K562 (cell line): ENCODE results near the gene SLC24A3. TPM values are rescaled to one million over a fixed set of nuclear protein-coding genes. Genes with fewer than 3 reads are reported as not detected.

Source experiments
- ATAC-seq: fragments of 200-7000 bp; cut with Tn5 transposase; 3 replicates; pipeline ENCODE4 v1.9.1; 2020; ENCODE audit warnings: moderate library complexity
- BruUV-seq: library from RNA; stranded (reverse); fragments of 400-500 nt; replicated peaks from 2 replicates; lab custom pipeline; 2021; lab: Mats Ljungman, UMichigan
- CTCF ChIA-PET: fragments of 300-600 bp; formaldehyde crosslinking; extraction: SDS; loops from one replicate; lab custom pipeline; 2021; ENCODE audit warnings: low intra/inter-chr PET ratio; lab: Yijun Ruan, JAX
- POLR2A ChIA-PET: fragments of 300-600, 350-650 bp; sonication (Branson Sonifier 250); formaldehyde crosslinking; extraction: SDS; loops from one replicate; lab custom pipeline; 2021; ENCODE audit warnings: antibody characterized with exemption, inconsistent platforms; lab: Yijun Ruan, JAX
- DNase-seq, 4 experiments: peaks; one replicate each; pipeline versions ENCODE4 v3.0.0 to v3.0.0-alpha.2; 2011 to 2018; ENCODE audit warnings: low spot score in 3 of 4, mixed read lengths in 3 of 4; ENCODE audit errors: extremely low read depth in 1 of 4
- FAIRE-seq: peaks from 2 replicates; lab custom pipeline; 2011; peaks lifted over from hg19 to GRCh38; lab: Jason Lieb, UNC
- H2AFZ ChIP-seq: 2 replicates; pipeline ENCODE4 v1.6.0; 2011; ENCODE audit warnings: low read depth, low read length, control low read depth, inconsistent platforms
- H3K27ac ChIP-seq: fragments of 200-600 bp; 3 replicates; pipeline ENCODE4 v1.8.0; 2011; ENCODE audit warnings: low read depth, mild to moderate bottlenecking, control low read depth, inconsistent platforms, low read length, moderate library complexity, mixed read lengths; ENCODE audit errors: extremely low read depth
- H3K27me3 ChIP-seq, 2 experiments: fragments of 300-600 bp in 1 of 2; 2 replicates in 1 of 2; 3 replicates in 1 of 2; pipeline versions ENCODE4 v1.6.0 to v1.8.0; 2011; ENCODE audit warnings: inconsistent platforms in 2 of 2, low read length in 2 of 2, mild to moderate bottlenecking in 1 of 2, mixed read lengths in 1 of 2, moderate library complexity in 1 of 2; ENCODE audit not compliant: control insufficient read depth in 2 of 2, insufficient read depth in 2 of 2
- H3K36me3 ChIP-seq: fragments of 300-600 bp; 3 replicates; pipeline ENCODE4 v1.8.0; 2011; ENCODE audit warnings: mild to moderate bottlenecking, low read length, inconsistent platforms; ENCODE audit not compliant: control insufficient read depth, insufficient read depth
- H3K4me1 ChIP-seq, 2 experiments: fragments of 200-600 bp in 1 of 2; replicated peaks in 1 of 2; 2 replicates in 1 of 2; 3 replicates in 1 of 2; pipeline versions ENCODE4 v1.5.1 to v1.8.0; 2011; ENCODE audit warnings: inconsistent platforms in 2 of 2, low read length in 2 of 2, mild to moderate bottlenecking in 1 of 2, mixed read lengths in 1 of 2, moderate library complexity in 1 of 2; ENCODE audit not compliant: control insufficient read depth in 2 of 2, insufficient read depth in 2 of 2
- H3K4me2 ChIP-seq: 2 replicates; pipeline ENCODE4 v1.6.1; 2011; ENCODE audit warnings: low read length, control low read depth, inconsistent platforms, mixed read lengths; ENCODE audit not compliant: insufficient read depth
- H3K4me3 ChIP-seq: fragments of 200-600 bp; sonication (generic), shearing (Covaris generic); 2 replicates; pipeline ENCODE4 v1.5.1; 2016; ENCODE audit warnings: control low read depth, inconsistent platforms
- H3K79me2 ChIP-seq: fragments of 200-600 bp; 3 replicates; pipeline ENCODE4 v1.8.0; 2011; ENCODE audit warnings: low read length, inconsistent platforms; ENCODE audit not compliant: control insufficient read depth, insufficient read depth
- H3K9ac ChIP-seq, 2 experiments: 2 replicates each; pipeline versions ENCODE4 v1.6.0 to v1.6.1; 2011; ENCODE audit warnings: low read depth in 2 of 2, low read length in 2 of 2, control low read depth in 1 of 2, inconsistent platforms in 1 of 2, mild to moderate bottlenecking in 1 of 2, mixed read lengths in 1 of 2; ENCODE audit not compliant: insufficient read depth in 1 of 2
- H3K9me1 ChIP-seq: one replicate; pipeline ENCODE4 v1.6.0; 2011; ENCODE audit warnings: inconsistent platforms, mild to moderate bottlenecking, low read length, moderate library complexity; ENCODE audit not compliant: control insufficient read depth, insufficient read depth
- H3K9me3 ChIP-seq: replicated peaks from 2 replicates; pipeline ENCODE4 v1.5.1; 2011; ENCODE audit warnings: low read depth, low read length, inconsistent platforms; ENCODE audit not compliant: control insufficient read depth, insufficient read depth
- H4K20me1 ChIP-seq: replicated peaks from 2 replicates; pipeline ENCODE4 v1.6.1; 2011; ENCODE audit warnings: low read length, inconsistent platforms, mixed read lengths; ENCODE audit not compliant: control insufficient read depth, insufficient read depth
- ETS1 ChIP-seq: conservative IDR thresholded peaks from 2 replicates; pipeline ENCODE4 v1.6.1; 2011; ENCODE audit warnings: low read depth, mild to moderate bottlenecking, low read length; ENCODE audit not compliant: control insufficient read depth
- KAT2B ChIP-seq: IDR thresholded peaks from one replicate; pipeline ENCODE4 v1.6.1; 2012; ENCODE audit warnings: low read depth, mild to moderate bottlenecking, control low read depth, inconsistent platforms, low read length, moderate library complexity
- POLR3G ChIP-seq: IDR thresholded peaks from 2 replicates; pipeline ENCODE4 v1.6.1; 2011; ENCODE audit not compliant: insufficient read length, insufficient replicate concordance; ENCODE audit errors: extremely low read depth
- SRSF1 ChIP-seq: fragments of 200-400 bp; formaldehyde crosslinking; IDR thresholded peaks from 2 replicates; pipeline ENCODE4 v1.6.1; 2017; ENCODE audit warnings: mild to moderate bottlenecking, low read depth, low read length, moderate library complexity
- WGBS: fragments of 100-300 bp; shearing (Covaris generic); methylation state at CpG from one replicate; pipeline ENCODE4 v1.1.6; 2016; ENCODE audit warnings: low coverage, mixed read lengths; ENCODE audit not compliant: insufficient coverage; ENCODE audit errors: missing lambda C conversion rate; 5-methylcytosine and 5-hydroxymethylcytosine counted together
- in situ Hi-C: fragments of 300-500 bp; cut with MboI; formaldehyde crosslinking; loops from 4 replicates; pipeline ENCODE4 v1.15.0; 2018; ENCODE audit warnings: inconsistent platforms, mixed read lengths
- intact Hi-C: fragments of 100-400 bp; cut with micrococcal nuclease; formaldehyde crosslinking; loops from 2 replicates; pipeline ENCODE4 v1.14.2; 2022
- polyA plus RNA-seq, 8 experiments: library from polyadenylated mRNA; depleted of rRNA in 4 of 8; stranded (reverse) in 5 of 8; unstranded in 3 of 8; fragments of >200 nt; fragmentation: Nextera tagmentation in 2 of 8; fragmentation: Illumina TruSeq in 1 of 8; extraction: Ambion mirVana in 2 of 8; extraction: Trizol in 1 of 8; gene quantifications; 2 replicates each; pipeline versions ENCODE4 v1.2.1 to v1.2.3, GENCODE V29; 2011 to 2014; ENCODE audit warnings: inconsistent platforms in 1 of 8, missing spikeins in 1 of 8
- total RNA-seq, 7 experiments: library from RNA; depleted of rRNA in 6 of 7; stranded (reverse); fragments of >200 nt in 6 of 7; fragmentation: Illumina TruSeq in 2 of 7; extraction: Trizol in 2 of 7; gene quantifications; 2 replicates each; pipeline versions ENCODE4 v1.2.1 to v1.2.3, GENCODE V29; 2011 to 2021; ENCODE audit warnings: low replicate concordance in 1 of 7

SLC24A3 gene
- total and polyA plus RNA-seq, 9 of the 15 experiments (the other 6 are each of a cell fraction or from before 2014, with no cell fraction given): not detected

DNA sequence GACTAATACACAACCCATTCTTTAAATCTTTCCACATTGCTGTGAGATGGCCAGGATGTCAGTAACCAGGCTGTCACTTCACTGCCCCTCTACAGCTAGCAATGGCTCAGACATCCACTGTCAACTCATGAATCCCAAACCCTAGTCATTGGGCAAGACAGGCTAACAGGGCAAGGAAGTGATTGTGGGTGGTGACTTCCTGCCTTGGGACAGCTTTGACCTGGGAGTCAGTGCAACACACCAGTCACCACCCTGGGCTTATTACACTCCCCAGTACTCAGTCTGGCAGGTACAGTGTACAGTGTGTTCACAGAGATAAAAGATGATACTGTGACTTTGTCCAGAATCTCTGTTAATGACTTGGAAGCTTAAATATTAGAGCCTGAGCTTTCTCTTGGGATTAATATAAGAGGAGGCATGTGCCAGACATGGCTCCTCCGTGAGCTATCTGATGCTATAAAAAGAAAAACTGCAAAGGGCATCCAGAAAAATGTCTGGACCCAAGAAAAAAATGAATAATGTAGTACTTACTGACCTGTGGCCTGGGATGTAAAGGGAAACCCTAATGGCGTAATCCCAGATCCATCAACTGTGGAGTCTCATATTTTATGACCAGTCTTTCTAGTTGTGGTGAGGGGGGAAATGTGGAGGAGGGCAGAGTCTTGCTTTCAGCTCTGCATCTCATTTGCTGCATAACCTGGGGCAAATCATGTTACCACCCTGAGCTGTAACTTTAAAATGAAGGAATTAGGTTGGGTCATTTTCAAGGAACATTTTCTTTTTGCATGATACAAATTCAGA lies 244.4 kb downstream of the SLC24A3 start:
- no peak for TF ChIP-seq SRSF1
- TF ChIP-seq ETS1: no peak
- no peak for TF ChIP-seq KAT2B
- no peak for TF ChIP-seq POLR3G
- TF ChIP-seq, all 486 proteins: peak for 0
- Histone ChIP-seq H3K4me3 (no peak overlapping the region), H3K9ac (no peak overlapping the region), H3K4me1 (no peaks in the 10 kb centered on the region), H3K27me3 (no peaks in the 10 kb centered on the region), H3K27ac (no peak overlapping the region), H3K4me2 (no peak overlapping the region), H3K9me1 (no peaks in the 10 kb centered on the region), H3K36me3 (no peaks in the 10 kb centered on the region), H3K9me3 (no peaks in the 10 kb centered on the region), H3K79me2 (no peaks in the 10 kb centered on the region), H2AFZ (no peak overlapping the region), H4K20me1 (no peaks in the 10 kb centered on the region)
- DNase-seq (no peak), ATAC-seq (no peak), FAIRE-seq (no peak)
- POLR2A ChIA-PET: no interaction called here
- WGBS: 0% methylated on average over 1 of the region's 2 CpGs
- in situ Hi-C loops: no loop called here
- no TSS peak for BruUV-seq
- intact Hi-C loops: no loop called here
- CTCF ChIA-PET: no interaction called here
